ENCODE results near the gene KIFAP3.
"Not testable (repeated sequence)": the region's sequence is repeated elsewhere in the genome, so short reads cannot be mapped to it uniquely, and the experiment has no call there.

The KIFAP3 gene

GRCh38 chr1:170074250-170075157 lies at the start of gene KIFAP3:
Gene KIFAP3 (minus strand): TSS chr1:170074695. CDS start chr1:170074467, 228 bp downstream.
- DNase-seq (peak; percentile 94), ATAC-seq (peak; percentile 98)

DNA sequence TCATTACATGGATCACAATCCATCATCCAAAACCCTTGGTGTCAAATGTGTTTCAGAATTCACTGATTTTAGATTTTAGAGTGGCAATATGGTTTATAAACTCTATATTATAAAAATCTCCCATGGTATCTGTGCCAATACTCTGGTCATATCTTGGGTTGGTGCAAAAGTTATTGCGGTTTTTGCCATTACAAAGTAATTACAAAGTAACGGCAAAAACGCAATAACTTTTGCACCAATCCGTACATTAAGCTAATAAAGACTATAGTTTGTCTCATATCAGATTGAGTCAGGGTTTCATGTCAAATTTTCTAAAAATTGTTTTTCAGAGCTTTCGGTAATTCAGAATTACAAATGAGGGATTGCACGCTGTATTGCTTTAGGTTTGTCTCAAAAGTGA lies 47.9 kb upstream of the KIFAP3 start:
- ATAC-seq: no peak
- no peak for DNase-seq

GRCh38 chr1:170114906-170115305 lies 40.4 kb upstream of the KIFAP3 start:
- ATAC-seq: no peak
- DNase-seq: no peak

- ATAC-seq, DNase-seq: not testable (repeated sequence)
Observed at GRCh38 chr1:170113140-170113539, 38.6 kb upstream of the KIFAP3 start.

DNA sequence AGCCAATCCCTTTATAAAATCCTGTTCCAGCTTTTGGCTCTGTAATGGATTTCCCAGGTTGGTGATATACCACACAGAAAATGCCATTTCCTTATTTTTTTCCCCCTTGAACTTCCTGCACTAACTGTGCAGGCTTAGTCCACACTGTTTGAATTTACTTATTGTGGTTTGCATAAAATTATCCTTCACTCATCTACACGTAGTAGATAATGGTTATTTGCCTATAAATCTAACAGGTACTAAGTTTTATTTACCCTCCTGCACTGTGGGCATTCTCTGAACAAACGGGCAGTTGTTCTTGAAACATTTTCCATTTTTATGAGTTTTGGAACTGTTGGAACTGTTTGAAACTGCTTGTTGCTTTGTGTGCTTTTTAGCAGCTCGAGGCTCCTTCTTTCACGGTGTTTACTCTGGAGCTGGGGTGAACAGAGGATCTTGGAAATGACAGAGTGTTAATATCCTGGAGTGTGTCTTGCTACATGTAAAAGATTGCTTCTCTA lies 23.0 kb upstream of the KIFAP3 start:
- ATAC-seq (no peak), DNase-seq (no peak)

DNA sequence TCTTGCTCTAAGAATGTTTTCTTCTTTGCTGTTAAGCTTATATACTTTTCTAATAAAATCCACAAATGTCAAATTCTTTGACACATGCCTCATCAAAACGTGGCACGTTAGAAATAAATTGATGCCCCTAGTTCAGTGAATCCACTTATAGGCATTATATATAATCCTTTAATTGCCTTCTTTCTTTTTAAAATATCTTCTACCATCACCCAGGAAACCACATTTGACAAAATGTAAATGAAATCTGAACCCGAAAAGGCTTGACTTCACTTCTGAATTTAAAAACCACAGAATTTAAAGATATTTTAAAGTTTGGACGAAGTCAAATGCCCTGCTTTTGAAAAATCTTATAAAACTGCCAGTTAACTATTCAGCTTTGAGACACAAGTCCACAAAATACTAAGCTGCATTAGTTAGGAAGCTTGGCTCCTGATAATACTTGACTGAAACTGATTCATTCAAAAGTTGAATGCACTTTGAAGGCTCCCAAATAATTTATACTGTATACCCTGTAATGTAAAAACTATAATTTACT lies 22.4 kb upstream of the KIFAP3 start:
- no peak for ATAC-seq
- no peak for DNase-seq

GRCh38 chr1:170095976-170096748 lies 21.7 kb upstream of the KIFAP3 start:
- ATAC-seq (no peak), DNase-seq (no peak)

DNA sequence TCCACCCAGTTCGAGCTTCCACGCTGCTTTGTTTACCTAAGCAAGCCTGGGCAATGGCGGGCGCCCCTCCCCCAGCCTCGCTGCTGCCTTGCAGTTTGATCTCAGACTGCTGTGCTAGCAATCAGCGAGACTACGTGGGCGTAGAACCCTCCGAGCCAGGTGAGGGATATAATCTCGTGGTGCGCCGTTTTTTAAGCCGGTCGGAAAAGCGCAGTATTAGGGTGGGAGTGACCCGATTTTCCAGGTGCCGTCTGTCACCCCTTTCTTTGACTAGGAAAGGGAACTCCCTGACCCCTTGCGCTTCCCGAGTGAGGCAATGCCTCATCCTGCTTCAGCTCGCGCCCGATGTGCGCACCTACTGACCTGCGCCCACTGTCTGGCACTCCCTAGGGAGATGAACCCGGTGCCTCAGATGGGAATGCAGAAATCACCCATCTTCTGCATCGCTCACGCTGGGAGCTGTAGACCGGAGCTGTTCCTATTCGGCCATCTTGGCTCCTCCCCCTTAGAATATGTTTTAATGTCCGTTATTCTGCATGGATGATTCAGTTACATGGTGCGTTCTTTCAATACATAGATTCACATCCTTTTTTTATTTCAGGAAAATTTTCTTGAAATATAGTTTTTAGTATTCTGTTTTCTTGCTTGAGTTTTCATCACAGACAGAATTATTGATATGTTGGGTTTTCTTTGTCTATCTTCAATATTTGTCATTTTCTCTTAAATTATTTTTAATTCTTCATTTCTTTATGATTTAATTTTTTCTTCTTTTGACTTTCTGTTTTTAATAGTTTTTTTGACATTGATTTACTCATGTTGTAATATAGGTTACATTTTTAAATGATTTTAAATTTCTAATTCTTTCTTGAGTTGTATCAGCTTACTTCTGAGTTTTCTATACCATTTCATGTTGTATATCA lies 20.5 kb upstream of the KIFAP3 start:
- not testable (repeated sequence) for ATAC-seq, DNase-seq

- ATAC-seq: no peak
- no peak for DNase-seq
Observed at GRCh38 chr1:170086399-170087032, 12.0 kb upstream of the KIFAP3 start.

- DNase-seq (no peak), ATAC-seq (no peak)
Observed at GRCh38 chr1:170085091-170085490, 10.6 kb upstream of the KIFAP3 start.

DNA sequence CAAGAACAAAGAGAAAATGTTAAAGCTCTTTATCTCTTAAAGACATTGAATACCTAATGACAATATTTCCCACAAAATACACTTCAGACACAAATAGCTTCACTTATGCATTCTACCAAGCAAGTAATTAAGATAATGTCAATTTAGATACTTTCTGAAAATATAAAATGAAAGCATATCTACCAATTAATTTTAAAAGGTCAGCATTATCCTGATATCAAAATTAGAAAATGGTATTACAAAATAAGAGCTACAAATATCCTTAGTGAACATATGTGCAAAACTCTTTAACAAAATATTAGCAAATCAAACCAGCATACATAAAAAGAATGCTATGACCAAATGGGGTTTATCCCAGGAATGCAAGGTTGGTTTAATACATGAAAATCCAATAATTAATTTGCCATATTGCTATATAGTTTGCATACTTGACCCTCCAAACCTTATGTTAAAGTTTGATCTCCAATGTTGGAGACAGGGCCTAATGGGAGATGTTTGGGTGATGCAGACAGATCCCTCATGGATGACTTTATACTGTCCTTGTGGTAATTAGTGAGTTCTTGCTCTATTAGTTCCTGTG lies 4.2 kb upstream of the KIFAP3 start:
- DNase-seq (no peak), ATAC-seq (no peak)

DNA sequence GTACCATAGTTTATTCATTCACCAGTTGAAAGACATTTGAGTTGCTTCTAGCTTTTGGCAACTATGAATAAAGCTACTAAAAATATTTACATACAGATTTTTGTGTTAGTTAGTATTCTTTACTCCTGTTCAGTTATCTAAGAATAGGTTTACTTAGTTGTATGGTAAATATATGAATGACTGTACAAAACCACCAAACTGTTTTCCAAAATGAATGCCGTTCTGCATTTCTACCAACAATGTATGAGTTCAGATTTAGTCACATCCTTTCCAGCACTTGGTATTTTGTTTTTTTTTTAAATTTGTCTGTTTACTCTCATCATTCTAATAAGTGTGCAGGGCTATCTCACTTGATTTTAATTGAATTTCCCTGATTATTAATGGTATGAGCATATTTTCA lies 3.4 kb upstream of the KIFAP3 start:
- DNase-seq (no peak), ATAC-seq (no peak)

DNA sequence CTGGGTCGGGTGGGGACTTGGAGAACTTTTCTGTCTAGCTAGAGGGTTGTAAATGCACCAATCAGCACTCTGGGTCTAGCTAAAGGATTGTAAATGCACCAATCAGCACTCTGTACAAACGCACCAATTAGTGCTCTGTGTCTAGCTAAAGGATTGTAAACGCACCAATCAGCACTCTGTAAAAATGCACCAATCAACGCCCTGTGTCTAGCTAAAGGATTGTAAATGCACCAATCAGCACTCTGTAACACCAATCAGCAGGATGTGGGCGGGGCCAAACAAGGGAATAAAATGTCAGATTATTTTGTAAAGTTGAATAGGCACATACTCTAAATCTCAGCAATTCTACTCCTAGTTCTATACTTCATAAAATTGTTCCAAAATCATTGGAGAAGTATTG lies 2.5 kb upstream of the KIFAP3 start:
- ATAC-seq: not testable (repeated sequence)
- peak; percentile 6 for DNase-seq

DNA sequence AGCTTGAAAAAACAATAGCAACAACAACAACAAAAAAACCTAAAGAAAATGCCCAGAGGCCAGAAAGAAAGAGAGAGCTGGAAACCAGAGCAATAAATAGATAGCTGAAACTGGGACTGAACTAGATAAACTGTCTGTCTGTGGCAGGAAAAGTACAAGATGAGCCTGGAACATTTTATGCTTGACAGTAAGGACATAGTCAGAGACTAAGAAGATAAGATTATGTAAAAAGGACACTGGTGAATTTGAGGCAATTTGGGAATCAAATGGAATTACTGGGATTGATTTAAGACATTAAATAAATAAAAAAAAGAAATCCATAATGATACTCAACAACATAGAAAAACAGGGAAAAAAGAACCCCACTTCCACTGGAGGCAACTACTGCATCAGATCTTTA lies 1.7 kb upstream of the KIFAP3 start:
- no peak for ATAC-seq
- DNase-seq: no peak

- ATAC-seq (no peak), DNase-seq (peak; percentile 7)
Observed at GRCh38 chr1:170075186-170075585, 691 bp upstream of the KIFAP3 start.

- no peak for DNase-seq
Observed at GRCh38 chr1:170073893-170074249, 624 bp downstream of the KIFAP3 start.

GRCh38 chr1:170071378-170071777 lies 3.1 kb downstream of the KIFAP3 start:
- DNase-seq (no peak), ATAC-seq (no peak)

More at GRCh38 chr1:170073893-170074249, 624 bp downstream of the KIFAP3 start:
- ATAC-seq: no peak

DNA sequence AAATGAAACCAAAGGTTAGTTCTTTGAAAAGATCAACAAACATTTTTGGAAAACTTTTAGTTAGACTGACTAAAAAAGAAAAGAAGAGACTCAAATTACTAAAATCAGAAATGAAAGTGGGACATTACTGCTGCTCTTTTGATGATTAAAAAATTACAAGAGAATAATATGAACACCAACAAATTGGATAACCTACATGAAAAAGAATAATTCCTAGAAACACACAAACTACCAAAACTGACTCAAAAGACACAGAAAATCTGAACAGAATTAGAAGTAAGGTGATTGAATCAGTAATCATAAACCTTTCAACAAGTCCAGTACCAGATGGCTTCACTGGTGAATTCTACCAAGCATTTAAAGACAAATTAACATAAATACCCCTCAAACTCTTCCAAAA lies 5.6 kb downstream of the KIFAP3 start:
- ATAC-seq (no peak), DNase-seq (no peak)

- no peak for DNase-seq
- ATAC-seq: no peak
Observed at GRCh38 chr1:170067253-170067819, 7.2 kb downstream of the KIFAP3 start.

- DNase-seq: no peak
- ATAC-seq: no peak
Observed at GRCh38 chr1:170064821-170065220, 9.7 kb downstream of the KIFAP3 start.
